A549 (cell line): ENCODE data around the gene PLXNA3.

Experiments used
- CEBPB ChIP-seq, 2 experiments: fragments of >200 bp in 1 of 2; sonication (Bioruptor Twin) in 1 of 2; formaldehyde crosslinking in 1 of 2; IDR thresholded peaks; 2 replicates each; pipeline ENCODE4 v1.6.1; 2012 to 2016
- CTCF ChIP-seq: fragments of >200 bp; sonication (Bioruptor Twin); formaldehyde crosslinking; IDR thresholded peaks from 3 replicates; pipeline ENCODE4 v1.5.1; 2016
- EHF ChIP-seq: fragments of 250-450 bp; sonication (Bioruptor Pico); IDR thresholded peaks from 2 replicates; pipeline ENCODE4 v1.5.0; 2020; ENCODE audit warnings: mild to moderate bottlenecking
- HOXA7 ChIP-seq: fragments of 250-450 bp; sonication (Bioruptor Pico); IDR thresholded peaks from 2 replicates; pipeline ENCODE4 v1.5.0; 2020; ENCODE audit warnings: mild to moderate bottlenecking, moderate library complexity
- JUNB ChIP-seq: fragments of >200 bp; sonication (Bioruptor Twin); formaldehyde crosslinking; IDR thresholded peaks from 2 replicates; pipeline ENCODE4 v1.6.1; 2016
- KDM1A ChIP-seq: fragments of 200-600 bp; sonication (generic); IDR thresholded peaks from 2 replicates; pipeline ENCODE4 v1.6.1; 2016; ENCODE audit warnings: low read depth, mild to moderate bottlenecking
- KDM5A ChIP-seq: fragments of 200-600 bp; sonication (generic); IDR thresholded peaks from 2 replicates; pipeline ENCODE4 v1.6.1; 2016; ENCODE audit warnings: antibody characterized with exemption, mild to moderate bottlenecking
- MYC ChIP-seq: IDR thresholded peaks from 2 replicates; pipeline ENCODE4 v1.6.1; 2012; ENCODE audit warnings: mild to moderate bottlenecking, inconsistent platforms, low read length, improper control_type of control experiment, borderline replicate concordance
- POLR2A ChIP-seq: IDR thresholded peaks from 2 replicates; pipeline ENCODE4 v1.6.1; 2012; ENCODE audit warnings: mild to moderate bottlenecking, low read length
- POLR2AphosphoS2 ChIP-seq: conservative IDR thresholded peaks from 2 replicates; pipeline ENCODE4 v1.6.1; 2012; ENCODE audit warnings: low read length, improper control_type of control experiment, inconsistent platforms
- REST ChIP-seq: fragments of 200-600 bp; sonication (generic); IDR thresholded peaks from 2 replicates; pipeline ENCODE4 v1.6.1; 2016; ENCODE audit warnings: antibody characterized with exemption, mild to moderate bottlenecking, moderate library complexity
- TF ChIP-seq, protein P1 (sequence below): fragments of 450-650 bp; IDR thresholded peaks from 2 replicates; pipeline ENCODE4 v1.6.1; 2014; ENCODE audit warnings: antibody characterized with exemption
- TF ChIP-seq, protein P2 (sequence below): fragments of 250-450 bp; sonication (Bioruptor Pico); IDR thresholded peaks from 2 replicates; pipeline ENCODE4 v1.5.0; 2021; ENCODE audit warnings: mild to moderate bottlenecking, moderate library complexity, borderline replicate concordance

DNA sequence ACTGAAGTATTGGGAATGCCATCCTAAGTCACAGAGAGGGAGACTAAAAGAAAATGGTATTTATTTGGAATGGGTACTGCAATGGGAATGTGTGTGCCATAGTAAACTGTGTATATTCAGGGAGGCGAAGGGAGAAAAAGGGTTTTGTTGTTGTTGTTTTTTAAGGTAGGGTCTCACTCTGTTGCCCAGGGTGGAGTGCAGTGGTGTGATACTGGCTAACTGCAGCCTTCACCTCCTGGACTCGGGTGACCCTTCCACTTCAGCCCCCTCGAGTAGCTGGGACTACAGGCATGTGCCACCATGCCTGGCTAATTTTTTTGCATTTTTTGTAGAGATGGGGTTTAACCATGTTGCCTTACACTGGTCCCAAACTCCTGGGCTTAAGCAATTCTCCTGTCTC is 36.6 kb downstream of the PLXNA3 start:
- TF ChIP-seq CTCF (no peak), JUNB (no peak), MYC (no peak), CEBPB (IDR thresholded peaks at IDR 0.05) (no peak), POLR2A (no peak), KDM5A (no peak), HOXA7 (CRISPR knock-in tag) (no peak), KDM1A (no peak), POLR2AphosphoS2 (no peak), REST (no peak), EHF (CRISPR knock-in tag) (no peak)
- TF ChIP-seq, protein P1, sequence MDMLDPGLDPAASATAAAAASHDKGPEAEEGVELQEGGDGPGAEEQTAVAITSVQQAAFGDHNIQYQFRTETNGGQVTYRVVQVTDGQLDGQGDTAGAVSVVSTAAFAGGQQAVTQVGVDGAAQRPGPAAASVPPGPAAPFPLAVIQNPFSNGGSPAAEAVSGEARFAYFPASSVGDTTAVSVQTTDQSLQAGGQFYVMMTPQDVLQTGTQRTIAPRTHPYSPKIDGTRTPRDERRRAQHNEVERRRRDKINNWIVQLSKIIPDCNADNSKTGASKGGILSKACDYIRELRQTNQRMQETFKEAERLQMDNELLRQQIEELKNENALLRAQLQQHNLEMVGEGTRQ: no peak
- TF ChIP-seq, protein P2, sequence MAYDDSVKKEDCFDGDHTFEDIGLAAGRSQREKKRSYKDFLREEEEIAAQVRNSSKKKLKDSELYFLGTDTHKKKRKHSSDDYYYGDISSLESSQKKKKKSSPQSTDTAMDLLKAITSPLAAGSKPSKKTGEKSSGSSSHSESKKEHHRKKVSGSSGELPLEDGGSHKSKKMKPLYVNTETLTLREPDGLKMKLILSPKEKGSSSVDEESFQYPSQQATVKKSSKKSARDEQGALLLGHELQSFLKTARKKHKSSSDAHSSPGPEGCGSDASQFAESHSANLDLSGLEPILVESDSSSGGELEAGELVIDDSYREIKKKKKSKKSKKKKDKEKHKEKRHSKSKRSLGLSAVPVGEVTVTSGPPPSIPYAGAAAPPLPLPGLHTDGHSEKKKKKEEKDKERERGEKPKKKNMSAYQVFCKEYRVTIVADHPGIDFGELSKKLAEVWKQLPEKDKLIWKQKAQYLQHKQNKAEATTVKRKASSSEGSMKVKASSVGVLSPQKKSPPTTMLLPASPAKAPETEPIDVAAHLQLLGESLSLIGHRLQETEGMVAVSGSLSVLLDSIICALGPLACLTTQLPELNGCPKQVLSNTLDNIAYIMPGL: no peak
